EL (cell line): ENCODE data around the gene ZNF609.
"Not testable (repeated sequence)": the region's sequence is repeated elsewhere in the genome, so short reads cannot be mapped to it uniquely, and the experiment has no call there.

ENCODE experiments used
- DNase-seq: peaks from one replicate; pipeline ENCODE4 v3.0.0-alpha.2; 2016

The ZNF609 gene

DNA sequence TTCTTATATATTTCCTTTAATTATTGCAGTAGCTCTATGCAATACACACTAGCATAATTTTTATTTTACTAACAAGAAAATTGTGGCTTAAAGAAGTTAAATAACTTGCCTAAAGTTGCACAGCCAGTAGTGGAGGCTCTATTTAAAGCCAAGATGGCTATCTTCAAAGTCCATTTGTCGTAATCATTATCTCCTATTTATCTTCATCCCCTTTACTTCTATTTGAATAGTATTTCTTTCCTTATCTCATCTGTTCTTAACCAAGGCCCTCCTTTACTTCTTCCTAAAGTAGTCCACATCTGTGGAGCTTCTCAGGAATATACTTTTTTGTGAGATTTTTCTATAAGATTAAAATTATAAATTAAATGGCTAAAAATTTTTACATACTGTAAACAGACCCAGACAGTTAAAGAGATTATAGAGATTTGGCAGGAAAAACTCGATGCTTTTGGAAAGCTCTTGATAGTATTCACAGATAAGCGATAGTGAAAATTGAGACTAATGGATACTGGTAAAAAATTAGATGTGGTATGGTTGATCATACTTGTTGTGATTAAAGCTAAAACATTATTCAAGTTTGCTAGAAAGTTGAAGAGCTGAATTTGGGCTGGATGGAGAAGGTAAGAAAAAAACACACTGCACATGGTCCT, 129.2 kb downstream of the ZNF609 start:
- no peak for DNase-seq

DNA sequence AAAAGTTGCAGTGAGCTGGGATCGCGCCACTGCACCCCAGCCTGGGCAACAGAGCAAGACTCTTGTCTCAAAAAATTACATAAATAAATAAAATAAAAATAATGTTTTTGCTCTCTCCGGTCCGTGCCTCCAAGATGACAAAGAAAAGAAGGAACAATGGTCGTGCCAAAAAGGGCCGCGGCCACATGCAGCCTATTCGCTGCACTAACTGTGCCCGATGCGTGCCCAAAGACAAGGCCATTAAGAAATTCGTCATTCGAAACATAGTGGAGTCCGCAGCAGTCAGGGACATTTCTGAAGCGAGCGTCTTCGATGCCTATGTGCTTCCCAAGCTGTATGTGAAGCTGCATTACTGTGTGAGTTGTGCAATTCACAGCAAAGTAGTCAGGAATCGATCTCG, 132.5 kb downstream of the ZNF609 start:
- not testable (repeated sequence) for DNase-seq

DNA sequence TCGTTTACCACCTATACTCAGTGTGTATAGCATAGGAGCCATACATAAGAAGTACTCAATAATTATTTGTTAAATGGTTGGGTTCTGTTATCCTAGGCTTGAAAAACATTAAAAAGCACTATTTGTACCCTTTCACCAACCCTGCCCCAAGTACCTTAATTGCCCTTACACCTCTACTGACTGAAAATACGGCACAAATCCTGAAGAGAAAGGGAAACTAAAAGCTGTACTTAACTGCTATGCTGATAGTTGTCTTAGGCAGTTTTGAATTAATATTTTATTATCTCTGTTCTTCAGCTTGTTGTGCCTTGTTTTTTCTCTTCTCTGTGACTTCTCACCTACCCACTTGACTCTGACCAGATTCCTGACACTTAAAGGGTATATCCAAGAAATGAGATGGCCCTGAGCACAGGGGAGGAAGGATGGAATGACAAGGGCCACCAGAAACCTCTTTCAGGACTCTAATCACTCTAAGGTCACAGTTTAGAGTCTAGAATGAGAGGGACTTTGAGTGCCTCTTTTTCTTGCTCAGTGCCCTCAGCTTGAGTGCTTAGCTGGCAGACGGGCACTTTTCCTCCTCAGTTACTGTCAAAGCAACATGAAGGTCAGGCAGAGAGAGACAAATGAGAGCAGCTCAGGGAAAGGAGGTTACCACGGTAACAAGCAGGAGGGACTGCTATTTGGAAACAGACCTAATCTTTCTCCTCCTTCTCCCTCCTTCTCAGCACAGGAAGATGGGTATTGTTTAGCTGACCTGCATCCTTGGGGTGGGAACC, 136.5 kb downstream of the ZNF609 start:
- peak; percentile 33 for DNase-seq

DNA sequence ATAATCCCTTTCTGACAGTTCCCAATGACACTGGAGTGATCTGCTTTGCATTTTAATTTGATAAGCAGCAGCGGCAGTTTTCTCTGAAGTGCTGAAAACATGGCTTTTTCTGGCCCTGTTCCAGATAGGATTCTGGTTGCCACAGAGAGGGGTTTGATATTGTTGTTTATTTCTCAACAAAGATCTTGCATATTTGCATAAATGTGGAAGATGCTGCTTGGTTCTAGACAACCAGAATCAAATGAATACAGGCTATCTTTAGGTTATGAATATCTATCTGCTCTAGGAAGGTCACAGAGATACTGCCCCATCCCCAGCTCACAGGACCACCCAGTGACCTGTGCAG, 137.1 kb downstream of the ZNF609 start:
- DNase-seq: no peak

DNA sequence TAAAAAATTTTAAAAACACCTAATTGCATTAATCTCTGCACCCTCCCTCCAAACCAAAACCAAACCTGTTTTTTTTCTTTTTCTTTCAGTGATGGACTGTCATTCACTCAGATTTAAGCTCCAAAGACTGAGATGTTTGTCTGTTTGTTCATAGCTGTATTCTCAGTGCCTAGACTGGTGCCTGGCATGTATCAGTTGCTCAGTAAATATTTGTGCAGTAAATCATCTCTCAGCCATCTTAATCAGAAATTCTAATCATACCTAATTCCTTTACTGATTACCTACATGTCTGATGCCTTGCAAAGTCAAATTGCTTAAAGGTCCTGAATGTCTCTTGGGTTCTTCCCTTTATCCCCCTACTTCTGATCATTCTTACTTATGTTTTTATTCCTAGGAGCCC, 138.8 kb downstream of the ZNF609 start:
- peak; percentile 23 for DNase-seq

DNA sequence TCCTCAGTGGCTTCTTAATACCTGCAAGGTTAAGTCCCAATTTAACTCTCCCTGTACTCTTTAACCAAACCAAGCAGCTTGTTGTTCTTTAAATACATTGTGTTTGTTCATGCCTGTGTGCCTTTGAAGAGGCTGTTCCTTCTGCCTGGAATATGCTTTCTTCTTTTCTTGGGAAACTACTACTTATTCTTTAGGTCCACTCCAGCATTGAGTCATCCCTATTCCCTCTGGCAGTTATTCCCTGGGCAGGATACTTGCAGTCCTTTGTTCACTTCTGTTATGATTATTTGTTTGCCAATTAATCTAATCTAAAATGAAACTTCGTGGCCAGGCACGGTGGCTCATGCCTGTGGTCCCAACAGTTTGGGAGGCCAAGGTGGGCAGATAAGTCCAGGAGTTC, 139.3 kb downstream of the ZNF609 start:
- peak; percentile 58 for DNase-seq

DNA sequence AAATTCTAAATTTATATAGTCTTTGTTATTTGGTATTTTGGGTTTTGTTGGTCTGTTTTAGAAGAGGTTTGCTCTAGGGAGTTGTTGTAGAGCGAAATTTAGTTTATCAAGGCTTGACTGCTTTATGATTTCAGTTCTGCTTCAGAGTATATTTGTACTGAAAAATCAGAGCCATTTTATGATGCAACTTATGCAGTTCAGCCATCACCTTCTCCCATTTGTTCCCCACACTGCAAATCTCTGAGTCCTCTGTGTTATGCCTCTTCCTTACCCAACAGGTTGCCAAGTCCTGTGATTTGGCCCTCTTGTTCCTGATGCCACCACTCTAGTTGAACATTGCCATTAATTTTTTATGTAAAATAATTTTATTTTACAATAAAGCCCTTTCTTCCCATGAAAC, 140.4 kb downstream of the ZNF609 start:
- no peak for DNase-seq

DNA sequence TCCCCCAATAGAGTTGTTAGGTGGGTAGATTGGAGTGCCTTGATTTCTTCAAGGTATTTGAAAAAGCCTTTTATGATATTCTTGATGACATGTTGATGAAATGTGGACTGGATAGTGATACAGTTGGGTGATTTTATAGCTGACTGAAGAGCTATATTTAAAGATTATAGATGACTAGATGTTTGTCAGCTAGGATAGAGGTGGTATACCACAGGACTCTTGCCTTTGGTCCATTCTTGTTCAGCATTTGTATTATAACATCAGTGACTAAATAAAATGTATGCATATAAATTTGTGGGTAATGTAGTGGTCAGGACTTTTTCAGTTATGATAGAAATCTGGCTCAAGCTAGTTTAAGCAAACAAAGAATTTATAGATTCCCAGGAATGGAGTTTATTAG, 143.9 kb downstream of the ZNF609 start:
- DNase-seq: no peak

DNA sequence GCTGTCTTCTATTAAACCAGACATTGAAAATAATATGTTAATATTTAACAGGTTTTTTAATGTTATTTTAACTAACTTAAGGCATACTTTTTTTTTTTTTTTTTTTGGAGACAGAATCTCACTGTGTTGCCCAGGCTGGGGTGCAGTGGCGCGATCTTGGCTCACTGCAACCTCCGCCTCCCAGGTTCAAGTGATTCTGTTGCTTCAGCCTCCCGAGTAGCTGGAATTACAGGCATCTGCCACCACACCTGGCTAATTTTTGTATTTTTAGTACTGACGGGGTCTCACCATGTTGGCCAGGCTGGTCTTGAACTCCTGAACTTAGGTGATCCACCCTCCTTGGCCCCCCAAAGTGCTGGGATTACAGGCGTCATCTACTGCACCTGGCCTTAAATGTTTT, 147.0 kb downstream of the ZNF609 start:
- DNase-seq: not testable (repeated sequence)

DNA sequence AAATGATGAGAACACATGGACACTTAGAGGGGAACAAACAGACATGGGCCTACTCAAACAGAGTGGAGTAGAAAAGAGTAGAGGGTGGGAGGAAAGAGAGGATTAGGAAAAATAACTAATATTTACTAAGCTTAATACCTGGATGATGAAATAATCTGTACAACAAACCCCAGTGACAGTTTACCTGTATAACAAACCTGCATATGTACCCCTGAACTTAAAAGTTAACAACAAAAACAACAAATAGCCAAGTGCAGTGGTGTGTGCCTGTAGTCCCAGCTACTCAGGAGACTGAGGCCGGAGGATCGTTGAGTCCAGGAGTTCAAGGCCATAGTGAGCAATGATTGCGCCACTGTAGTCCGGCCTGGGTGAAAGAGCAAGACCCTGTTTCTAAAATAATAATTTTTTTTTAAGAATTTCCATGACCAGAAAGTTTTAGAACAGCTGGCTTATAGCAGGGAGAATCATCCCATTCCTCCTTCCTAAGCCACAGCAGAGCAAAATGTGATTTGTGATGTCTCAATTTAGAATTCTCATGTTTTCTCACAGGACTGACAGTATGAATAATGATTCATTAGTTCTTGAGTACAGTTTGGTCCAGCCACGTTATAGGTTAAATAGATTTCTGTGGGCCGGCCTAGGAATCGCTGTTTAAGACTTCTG, 150.0 kb downstream of the ZNF609 start:
- DNase-seq: no peak

DNA sequence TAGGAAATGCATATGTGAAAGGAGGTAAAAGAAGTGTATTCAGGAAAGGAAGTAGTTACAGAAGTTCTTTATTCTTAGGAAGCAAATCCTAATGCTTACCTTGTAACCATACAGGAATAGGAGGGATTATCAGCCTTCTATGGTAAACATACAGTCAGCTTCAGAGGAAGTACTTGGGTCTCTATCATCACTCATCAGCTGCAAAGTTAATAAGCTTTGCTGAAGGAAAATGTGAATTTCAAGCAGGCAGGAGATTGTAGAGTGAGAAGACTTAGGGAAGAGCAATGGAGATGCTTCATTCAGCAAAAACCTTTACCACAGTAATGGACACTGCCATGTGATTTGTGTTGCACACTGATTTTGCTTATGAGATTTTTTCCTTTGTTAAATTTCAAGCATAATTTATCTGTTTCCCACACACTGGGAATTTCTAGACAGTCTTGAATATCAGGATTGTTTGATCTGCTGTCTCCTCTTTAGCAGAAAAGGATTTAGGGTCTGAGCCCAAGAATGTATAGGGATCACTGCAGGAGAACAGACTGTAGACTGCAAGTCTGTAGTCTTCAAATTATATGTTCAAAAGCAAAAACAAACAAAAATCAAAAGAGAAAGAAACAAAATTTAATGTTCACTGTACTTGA, 150.8 kb downstream of the ZNF609 start:
- no peak for DNase-seq

DNA sequence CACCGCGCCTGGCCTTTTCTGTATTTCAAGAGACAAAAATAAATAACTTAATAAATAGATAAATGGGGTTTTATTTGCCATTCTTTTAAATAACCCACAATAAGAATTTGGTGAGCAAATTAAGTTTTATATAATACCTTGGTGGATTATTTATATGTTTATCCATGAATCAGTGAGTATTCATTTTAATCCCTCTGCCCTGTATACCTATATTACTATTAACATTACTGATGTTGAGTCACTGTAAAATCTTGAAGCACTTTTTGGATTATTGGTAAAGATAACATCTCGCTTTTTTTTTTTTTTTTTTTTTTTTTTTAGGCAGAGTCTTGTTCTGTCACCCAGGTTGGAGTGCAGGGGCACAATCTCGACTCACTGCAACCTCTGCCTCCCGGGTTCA, 154.1 kb downstream of the ZNF609 start:
- no peak for DNase-seq

DNA sequence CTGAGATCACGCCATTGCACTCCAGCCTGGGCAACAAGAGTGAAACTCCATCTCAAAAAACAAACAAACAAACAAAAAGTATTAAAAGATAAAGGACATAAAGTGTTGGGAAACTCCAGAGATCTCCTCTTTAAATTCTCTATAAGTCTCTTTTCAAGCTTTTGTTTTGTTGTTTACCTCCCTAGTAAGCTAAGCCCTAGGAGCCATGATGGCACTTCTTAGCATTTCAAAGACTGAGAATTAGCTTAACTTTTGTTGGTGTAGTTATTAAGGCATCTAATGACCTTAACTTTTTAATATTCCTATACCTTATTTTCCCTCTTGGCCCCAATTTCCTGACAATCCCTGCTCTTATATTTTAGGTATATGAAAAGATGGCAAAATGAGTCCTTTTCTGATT, 157.3 kb downstream of the ZNF609 start:
- no peak for DNase-seq

DNA sequence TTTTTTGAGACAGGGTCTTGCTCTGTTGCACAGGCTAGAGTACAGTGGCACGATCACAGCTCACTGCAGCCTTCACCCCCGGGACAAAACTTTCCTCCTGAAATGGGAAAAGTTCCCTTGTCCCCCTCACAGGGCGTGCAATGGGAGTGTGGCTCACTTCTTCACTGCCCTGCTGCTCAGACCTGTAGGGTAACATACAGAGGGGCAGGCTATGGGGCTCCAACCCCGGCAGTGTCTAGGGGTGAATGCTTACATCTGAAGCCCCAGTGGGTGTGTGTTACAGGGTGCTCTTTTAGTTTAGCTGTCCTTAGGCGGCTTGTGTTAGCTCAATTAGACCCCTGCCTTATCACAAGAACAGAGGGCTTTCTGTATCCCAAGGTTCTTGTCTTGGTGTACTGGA, 157.8 kb downstream of the ZNF609 start:
- DNase-seq: no peak

DNA sequence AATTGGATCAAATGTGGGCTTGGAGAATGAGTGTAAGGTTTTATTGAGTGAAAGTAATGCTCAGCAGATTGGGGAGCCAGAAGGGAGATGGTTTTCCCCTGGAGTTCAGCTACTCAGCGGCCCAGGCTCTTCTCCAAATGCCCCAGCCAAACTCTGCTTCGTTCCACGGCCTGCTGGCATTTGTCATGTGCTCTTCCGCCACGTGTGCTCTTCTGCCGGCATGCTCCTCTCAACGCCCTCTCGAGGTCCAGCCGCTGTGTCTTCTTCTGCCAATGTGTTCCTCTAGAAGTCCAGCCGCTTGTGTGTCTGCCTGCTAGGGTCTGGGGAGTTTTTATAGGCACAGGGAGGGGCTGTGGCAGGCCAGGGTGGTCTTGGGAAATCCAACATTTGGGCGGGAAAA, 158.2 kb downstream of the ZNF609 start:
- DNase-seq: no peak

DNA sequence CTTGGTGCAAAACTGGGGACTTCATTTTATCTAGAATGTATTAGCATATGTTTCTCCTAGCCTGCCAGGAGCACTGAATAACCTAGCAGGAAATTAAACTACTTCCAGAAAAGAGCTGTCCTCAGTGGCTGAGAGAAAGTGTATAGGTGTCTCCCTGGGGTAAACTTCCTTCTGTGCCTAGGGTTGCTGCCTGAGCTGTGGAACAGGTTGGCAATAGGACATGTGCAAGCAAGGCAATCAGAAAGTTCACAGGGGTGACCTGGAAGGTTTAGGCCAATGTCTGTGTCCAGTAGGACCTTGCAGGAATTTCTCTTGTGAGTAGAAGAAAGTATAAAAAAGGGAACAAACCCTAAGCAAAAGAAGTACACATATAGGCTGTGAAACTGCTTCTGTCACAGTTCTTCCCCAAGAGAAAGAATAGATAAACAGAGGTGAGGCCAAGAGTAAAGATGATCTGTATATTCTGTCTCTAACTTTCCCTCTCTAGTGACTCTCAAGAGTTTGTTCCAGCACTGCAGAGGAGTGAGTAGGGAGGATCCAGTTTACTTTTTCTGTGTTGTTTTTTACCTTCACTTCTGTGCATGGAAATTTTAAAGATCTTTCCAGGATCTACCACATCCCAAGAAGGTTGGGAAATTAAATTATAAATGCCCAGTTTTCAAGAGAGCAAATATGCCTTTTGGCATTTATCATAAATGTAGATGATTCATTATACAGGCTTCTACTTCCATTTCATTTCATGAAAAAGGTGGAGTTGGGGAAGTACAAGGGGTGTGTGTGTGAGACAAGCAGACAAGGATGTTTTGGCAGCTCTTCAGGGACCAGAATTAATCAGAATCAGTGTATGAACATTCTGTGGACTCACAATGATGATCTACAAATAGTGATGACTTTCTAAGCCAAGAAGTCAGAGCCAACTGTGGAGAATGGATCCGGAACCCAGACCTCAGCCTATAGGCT, 159.8 kb downstream of the ZNF609 start:
- DNase-seq: peak; percentile 74

DNA sequence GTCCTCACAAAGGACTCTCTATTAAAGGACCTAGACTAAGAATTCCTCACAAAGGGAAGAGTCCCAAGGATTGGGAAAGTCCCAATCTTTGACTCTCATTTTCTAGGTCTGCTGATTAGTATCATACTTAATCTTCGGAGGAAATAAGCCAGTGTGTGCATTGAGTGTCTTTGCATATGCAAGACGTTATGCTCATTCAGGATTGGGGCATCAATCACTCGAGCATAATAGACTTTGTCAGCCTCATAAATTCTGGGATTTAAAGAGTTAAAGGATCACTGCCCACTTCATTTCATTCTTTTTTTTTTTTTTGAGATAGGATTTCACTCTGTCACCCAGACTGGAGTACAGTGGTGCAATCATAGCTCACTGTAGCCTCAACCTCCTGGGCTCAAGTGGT, 160.7 kb downstream of the ZNF609 start:
- no peak for DNase-seq

DNA sequence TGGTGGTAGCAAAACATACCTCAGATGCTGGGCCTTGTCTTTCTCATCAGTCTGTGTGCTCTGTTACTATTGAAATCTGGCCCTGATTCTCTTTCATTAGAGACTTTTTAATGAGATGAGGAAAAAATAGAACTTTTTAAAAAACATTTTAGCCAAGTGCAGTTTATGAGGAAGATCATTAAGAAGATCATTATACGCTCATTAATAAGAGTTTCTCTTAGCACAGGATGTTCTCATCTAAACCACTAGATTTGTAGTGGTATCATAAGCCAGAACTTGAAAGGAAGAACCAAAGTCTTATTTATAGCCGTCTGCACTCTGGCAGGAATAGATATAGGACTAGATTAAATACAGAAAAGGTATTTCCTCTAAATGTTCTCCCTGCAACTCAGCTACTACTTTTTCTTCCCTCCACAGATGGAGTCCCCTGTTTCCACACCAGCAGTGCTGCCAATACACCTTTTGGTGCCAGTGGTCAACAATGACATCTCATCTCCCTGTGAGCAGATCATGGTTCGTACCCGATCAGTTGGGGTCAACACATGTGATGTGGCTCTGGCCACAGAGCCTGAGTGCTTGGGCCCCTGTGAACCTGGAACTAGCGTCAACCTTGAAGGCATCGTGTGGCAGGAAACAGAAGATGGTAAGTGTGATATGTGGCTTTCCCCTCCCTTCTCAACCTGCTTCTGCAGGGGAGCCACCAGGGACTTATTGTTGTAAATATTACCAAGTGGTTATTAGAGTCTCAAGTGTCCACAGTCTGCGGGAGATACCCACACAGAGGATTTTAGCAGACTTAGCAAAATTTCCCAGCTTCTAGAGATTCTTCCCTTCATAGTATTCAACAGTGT, 162.3 kb downstream of the ZNF609 start:
- no peak for DNase-seq

DNA sequence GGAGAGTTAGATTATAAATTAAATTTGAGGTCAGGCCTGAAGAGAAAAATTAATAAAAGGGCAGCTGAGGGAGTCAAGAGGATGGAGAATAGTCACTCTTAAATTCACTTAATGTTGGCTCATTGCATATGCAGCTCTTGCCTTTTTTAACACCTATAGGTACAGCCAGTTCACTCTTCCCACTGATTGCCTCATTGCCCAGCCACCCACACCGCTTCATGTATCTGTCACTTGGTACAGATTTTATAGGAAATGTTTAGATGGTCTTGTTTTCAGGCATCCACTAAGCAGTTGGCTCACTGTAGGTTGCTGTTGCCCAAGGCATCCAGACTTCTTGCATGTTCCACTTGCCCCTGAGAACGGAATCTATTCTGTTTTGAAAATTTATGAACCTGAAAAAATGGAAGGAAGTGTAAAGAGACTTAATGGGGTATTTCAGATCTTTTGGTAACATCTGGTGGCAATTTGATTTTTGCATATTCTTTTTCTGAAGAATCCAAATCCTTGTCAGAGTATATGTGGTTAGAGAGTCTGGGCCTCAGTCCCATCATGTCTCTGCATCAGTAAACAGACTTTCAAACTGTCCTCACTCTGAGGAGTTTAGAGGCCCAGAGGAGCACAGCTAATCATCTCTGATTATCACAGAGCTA, 163.1 kb downstream of the ZNF609 start:
- DNase-seq: no peak

DNA sequence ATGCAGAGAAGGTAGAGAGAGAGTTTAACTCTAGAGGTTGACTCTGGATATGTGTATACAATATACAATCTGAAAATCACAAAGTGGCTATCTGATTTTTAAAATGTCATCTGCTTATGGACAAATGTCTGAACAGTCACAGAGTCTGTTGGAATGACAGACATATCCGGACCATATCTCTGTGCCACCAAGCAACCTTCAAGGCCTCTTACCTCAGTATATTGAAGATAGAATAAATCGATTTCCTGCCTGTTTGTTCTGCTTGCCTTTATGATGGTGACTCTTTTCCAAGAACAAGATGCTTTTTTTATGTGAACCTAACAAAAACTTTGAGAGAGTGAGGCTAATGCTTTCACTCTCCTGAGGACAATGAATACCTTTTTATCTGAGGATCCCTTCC, 163.9 kb downstream of the ZNF609 start:
- no peak for DNase-seq

DNA sequence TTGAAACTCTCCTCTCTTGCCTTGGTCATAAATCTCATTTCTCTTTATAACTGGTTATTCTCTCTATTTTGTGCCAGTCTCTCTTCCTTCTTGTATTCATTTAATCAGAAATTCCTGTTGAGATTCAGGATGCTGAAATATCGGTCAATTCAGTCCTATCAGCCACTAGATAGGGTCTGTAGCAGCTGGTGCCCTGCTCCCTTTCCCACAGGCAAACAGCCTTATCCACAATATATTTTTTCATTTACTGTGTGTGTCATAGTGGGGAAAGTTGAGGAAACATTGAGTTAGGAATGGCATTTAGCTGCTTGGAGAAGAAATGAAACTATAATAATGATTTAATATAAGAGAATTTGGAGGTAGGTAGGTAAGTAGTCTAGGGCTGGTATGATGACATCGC, 168.7 kb downstream of the ZNF609 start:
- DNase-seq: no peak
